NCI-H524 treated with DMSO at 0.1 percent for 48 hours (cell line): ENCODE measurements around the gene STK32A.

ENCODE experiments used
- DNase-seq: peaks from one replicate; lab custom pipeline; 2025; lab: John Stamatoyannopoulos, UW

Gene STK32A

DNA sequence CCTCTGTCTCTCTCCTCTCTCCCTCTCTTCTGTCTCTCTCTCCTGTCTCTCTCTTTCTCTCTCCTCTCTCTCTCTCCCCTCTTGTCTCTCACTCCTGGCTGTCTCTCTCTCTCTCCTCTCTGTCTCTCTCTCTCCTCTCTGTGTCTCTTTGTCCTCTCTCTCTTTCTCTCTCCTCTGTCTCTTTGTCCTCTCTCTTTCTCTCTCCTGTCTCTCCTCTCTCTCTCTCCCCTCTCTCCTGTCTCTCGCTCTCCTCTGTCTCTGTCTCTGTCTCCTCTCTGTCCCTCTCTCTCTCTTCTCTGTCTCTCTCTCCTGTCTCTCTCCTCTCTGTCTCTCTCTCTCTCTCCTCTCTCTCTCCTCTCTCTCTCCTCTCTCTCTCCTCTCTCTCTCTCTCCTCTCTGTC lies 25.0 kb downstream of the STK32A start:
- DNase-seq = no peak

DNA sequence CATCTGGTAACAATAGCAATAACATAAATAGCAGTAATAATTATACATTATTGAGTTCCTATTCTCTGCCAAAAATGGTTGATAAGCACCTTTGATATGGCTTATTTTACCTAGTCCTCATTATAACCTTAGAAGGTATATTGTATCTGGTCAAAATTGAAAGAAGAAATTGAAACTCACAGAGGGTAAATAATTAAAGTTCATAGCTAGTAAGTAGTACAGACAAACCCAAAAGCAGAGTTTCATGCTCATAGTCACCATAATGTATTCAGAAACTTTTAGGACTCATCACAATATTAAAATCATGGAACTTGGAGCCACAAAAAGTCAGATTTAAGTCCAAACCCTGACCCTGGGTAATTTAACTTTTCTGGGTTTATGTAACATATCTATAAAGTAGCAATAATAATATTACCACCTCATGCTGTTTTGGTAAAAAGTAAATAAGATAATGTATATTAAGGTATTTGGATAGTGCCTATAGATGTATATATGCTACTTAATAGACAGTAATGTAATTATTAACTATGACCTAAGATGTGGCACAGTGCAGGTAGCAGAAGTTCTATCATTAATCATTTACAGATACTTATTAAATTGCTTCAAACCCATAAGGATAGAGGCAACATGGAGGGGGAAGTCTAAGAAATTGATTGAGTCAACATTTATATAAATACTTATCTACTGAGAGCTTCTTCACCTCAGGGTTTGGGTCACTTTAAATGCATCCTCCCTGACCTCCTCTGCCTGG lies 32.4 kb downstream of the STK32A start:
- no peak for DNase-seq

DNA sequence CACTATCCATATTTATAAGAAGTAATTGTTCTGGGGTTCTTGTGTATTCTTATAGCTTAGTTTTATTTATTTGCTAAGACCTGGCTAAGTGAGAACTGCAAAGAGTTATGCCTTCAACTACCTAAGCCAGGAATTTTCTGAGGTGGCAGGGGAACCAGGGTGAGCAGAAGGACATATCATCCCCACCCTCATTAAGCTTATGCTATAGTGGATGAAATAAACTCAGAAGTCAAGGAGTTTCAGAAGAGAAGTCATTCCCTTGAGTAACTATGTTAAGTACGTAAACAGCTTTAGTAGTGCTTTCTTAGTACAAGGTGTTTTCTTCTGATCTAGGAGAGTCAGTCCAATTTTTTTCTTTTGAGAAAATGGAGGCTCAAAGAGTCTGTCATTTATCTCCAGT lies 41.7 kb downstream of the STK32A start:
- DNase-seq = no peak

DNA sequence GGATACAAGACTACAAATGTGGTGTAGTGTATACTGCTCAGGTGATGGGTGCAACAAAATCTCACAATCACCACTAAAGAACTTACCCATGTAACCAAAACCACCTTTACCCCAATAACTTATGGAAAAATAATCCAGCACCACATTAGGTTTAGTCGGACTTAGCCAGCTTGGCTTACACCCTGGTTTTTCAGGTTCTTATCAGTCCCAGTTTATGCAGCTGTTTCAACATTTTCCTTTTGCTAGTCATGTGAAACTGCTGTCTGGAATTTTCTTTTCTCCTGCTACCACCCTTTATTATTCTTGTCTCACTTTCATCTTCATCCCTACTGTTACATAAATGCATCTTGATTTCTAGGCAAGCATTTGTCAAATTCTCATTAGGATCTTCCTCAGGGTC lies 51.5 kb downstream of the STK32A start:
- DNase-seq = no peak

DNA sequence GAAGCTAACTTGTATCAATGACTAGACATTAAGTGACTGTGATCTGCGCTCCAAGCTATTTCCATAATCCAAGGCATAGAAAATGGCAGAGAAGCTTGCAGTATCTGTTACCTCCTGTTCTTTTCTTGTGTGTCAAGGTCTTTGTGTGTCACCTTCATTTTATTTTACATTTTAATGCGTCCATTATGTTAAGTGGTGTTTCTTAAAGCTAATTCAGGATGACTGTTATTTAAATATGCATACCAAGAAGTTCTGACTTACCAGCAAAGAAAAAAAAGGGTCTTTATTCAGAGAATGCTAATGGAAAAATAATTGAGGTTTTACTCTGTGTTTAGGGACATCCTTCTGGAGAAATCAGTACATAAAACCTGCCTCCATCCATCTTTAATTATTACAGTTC lies 52.3 kb downstream of the STK32A start:
- no peak for DNase-seq

DNA sequence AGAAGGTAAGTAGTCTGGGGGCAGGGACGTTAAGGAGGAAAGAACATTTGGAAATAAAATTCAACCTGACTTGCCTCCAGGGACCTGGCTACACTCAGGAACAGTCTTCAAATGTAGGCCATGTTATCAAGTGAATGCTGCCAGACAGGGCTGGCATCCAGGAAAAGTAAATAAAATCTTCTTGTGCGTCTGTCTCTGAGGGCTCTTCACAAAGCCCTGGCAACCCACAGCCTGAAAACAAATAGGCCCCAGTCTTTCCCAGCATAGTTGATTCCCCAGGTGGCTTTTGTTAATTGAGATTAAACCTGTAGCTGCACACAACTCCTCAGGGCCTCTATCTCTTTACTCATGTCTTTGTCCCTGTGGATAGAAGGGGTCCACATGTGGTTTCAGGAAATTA lies 55.4 kb downstream of the STK32A start:
- DNase-seq = no peak

DNA sequence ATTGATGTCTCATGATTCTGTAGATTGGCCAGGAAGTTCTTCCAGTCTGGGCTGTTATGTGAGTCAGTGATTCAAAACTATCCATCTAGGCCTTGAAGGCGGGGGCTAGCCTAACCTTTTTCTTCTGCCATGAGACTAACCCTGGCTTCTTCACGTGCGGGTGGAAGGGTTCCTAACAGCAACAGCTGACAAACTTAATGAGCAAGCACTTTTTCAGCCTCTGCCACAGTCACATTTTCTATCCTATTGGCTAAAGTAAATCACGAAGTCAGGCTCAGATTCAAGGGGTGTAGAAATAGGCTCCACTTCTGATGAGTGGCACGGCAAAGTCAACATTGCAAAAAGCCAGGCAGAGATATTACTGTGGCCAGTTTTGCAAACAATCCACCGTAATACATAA lies 68.4 kb downstream of the STK32A start:
- no peak for DNase-seq

DNA sequence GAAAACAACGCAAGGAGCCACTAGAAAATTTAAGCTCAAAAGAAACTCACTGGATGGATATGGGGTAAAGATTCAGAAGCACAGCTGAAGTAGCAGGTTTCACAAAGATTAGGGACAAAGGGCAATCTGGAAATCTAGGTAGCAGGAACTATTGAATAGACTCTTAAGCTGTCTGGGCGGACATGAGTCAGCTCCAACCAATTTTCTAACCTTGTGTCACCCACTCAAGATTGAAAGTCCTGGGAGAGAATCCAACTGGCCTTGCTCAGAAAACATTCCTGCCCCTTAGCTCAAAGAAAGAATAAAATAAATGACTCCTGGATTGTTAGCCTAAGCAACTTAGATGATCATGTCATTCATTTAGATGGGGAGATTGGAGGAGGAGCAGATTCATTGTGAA lies 69.2 kb downstream of the STK32A start:
- no peak for DNase-seq

DNA sequence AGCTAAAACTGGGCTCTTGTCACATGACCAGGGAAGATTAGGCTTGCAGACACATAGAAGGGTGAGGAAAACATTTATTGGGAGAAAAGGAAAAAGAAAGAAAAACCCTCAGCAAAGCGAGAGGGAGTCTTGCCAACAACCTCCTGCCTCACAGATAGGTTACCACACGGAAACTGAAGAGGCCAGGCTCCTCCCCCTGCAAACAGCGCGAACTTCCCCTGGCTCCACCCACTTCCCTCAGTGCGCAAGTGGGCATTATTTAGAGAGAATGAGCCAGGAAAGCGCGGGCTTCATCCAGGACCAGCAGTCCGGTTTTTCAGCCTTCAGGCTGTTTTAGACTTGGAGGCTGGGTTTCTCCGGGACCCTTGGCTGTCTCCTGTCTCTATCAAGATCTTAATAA lies 70.3 kb downstream of the STK32A start:
- no peak for DNase-seq

DNA sequence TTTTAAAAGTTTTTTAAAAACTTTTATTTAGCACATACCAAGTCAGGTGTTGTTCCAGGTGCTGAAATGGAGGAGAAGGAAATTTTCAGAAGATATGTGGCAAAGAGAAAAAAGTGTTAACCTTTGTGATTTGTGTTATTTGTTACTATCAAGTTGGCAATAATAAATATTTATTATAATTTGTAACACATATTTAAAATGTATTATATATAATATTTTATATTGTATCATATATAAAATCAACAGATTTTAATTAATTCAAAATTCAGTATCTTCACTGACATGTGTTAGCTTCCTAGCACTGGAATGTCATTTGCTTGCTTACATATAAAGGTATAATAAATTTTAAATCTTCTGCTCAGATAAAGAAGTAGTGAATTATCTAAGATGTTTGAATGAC lies 71.5 kb downstream of the STK32A start:
- no peak for DNase-seq

DNA sequence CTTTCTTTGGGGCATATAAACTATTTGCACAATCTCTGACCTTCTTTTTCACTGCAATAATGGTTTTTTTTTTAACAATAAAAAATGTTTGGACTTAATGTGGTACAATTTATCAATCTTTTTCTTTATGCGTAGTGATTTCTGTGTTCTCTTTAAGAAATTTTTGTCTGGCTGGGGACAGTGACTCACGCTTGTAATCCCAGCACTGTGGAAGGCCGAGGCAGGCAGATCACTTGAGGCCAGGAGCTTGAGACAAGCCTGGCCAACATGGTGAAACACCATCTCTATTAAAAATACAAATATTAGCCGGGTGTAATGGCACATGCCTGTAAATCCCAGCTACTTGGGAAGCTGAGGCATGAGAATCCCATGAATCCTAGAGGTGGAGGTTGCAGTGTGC lies 72.3 kb downstream of the STK32A start:
- DNase-seq = no peak

DNA sequence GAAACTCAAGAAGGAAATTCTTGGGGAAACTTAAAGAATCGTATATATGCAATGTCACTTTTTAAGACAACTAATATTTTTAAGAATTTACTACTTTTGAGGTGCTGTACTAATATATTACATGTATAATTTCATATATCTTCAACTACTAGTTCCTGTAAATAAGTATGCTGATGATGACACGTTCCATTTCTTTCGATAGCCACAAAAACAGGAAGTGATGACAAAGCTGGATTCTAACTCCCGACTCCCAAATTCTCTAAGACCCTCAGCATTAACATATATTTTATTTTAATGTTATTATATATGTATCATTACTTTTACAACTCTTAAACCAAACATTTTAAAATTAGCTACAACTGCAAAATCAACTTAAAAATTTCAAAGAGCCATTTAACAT lies 74.8 kb downstream of the STK32A start:
- DNase-seq = no peak

DNA sequence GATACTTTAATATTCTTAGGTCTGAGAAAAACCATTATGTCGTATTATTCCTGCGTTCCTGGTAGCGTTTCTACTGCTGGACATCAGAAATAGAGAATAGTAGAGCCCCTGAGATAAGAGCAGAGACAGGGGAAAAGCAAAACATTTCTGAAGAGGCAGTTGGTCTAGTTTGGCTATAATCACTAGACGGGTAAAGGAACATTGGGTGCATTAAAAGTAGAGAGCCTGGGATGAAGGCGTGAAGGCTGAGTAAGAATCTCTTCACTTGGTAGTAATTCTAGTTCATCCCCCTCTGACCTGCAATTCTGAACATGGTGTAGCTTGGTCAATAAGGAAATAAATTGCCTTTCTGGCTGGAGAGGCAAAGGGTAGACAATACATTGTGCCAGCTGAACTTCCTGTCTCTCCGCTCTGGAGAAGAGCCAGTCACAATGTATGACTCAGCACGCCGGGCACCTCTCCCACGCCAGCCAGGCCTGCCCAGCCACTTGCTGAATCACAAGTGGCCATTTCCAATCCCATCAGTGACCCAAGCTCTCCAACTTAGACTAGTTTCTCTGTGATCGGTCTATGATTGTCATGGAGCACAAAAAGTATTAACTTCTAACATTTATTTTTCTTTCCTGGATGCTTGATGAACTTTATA lies 75.4 kb downstream of the STK32A start:
- no peak for DNase-seq

DNA sequence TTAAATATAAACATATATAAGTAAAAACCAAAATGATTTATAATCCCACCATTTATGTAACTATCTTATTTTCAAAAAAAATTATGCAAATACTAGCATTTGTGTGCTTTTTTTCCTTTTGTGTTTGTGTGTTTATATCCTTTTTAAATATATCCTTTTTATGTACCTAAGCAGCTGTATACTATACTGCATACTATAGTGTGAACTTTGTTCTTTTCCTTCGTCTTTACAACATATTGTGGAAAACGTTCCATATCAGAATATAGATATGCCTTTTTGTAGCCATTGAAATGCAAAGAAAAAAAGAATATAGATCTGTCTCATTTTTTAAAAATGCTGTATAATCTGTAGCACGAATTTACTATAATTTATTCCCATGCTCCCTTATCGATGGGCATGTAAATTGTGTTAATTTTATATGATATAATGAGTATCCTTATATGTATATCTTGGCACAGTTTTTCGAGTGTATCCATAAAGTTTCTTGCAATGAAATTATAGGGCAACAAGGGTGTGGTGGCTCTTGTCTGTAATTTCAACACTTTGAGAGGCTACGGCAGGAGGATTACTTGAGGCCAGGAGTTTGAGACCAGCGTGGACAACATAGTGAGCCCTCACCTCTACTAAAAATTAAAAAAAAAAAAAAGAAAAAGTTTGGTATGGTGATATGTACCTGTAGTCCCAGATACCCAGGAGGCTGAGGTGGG lies 83.3 kb downstream of the STK32A start:
- no peak for DNase-seq

DNA sequence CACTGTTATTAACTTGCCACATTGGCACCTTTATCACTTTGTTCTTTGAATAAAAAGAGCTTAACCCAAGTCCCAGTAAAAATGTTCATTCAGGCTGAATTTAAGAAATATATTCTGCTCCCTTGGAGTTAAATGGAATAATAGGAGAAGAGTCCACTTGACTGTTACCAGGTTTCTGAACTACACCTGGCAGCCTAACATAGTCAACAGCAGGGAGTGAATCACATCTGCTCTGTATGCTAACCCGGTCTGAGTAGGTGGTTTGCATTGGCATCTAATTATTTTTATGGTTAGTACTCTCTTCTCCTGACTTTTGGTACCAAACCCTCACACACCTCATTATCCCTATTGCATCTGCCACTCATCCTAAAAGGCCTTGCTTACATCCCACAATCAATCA lies 86.7 kb downstream of the STK32A start:
- peak; percentile 47 for DNase-seq

DNA sequence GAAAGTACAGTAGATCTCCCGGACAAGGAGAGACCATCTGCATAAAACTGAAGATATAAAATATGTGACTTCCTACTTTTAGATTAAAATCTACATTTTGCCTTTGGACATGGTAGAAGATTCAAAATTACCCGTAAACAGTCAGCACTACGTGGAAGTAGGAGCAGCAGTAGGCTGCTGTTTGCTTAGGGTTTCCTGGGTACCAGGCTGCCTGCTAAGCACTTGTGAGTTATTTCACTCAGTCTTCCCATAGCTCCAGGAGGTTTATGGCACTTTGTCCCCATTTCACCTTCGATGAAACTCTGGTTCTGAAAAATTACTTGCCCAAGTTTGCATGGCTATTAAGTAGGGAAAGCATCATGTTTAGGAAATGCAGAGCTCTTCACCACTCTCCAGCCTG lies 92.6 kb downstream of the STK32A start:
- DNase-seq = no peak

DNA sequence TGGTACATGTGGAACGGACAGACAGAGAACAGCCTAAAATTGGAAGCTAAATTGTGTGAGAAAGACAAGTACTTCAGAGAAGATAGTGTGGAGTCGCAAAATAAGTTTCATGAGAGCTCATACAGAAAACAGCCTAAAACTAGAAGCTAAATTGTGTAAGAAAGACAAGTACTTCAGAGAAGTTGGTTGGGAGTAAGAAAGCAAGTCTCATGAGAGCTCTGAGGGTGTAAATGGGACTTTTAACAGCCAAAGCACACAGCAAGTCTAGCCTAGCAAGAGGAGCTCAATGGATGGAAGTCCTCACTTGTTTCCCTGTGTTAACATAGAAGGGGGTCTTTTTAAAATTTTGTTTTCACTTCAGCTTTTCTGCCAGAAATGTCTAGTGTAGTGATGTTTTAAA lies 93.1 kb downstream of the STK32A start:
- no peak for DNase-seq

DNA sequence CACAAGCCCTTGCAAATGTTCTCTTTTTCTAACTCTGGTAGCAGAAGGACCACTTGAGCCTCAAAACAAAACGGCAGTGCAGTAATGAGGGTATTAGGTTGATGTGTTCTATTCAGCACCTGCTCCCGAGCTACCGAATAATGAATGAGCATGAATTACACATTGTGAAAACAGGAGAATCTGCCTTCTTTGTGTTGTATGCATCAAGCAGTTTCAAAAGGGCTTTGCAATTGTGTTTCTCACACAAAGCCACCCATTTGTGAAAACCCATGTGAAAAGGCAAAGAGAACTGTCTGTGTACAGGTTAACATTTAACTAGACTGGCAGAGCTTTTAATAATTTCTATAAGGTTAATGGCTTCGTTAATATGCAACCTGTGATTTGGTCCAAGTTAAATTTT lies 97.8 kb downstream of the STK32A start:
- peak; percentile 76 for DNase-seq

DNA sequence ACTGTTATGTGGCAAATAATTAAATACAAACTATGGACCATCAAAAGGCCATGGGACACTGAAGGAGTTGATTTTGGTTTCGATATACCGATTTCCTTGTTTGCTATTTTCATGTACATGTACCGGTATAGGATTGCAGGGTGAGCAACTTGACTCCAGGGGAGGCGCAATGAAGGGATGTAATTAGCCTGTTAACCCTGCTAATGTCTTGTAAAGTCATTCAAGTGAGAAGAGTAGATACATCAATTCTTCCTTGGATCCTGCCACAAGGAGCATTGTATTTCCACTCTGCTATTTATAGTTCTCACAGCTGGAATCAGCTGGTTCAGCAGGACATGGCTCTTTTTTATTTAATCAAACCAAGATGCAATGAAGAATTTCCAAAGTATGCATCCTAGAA lies 102.0 kb downstream of the STK32A start:
- DNase-seq = no peak

DNA sequence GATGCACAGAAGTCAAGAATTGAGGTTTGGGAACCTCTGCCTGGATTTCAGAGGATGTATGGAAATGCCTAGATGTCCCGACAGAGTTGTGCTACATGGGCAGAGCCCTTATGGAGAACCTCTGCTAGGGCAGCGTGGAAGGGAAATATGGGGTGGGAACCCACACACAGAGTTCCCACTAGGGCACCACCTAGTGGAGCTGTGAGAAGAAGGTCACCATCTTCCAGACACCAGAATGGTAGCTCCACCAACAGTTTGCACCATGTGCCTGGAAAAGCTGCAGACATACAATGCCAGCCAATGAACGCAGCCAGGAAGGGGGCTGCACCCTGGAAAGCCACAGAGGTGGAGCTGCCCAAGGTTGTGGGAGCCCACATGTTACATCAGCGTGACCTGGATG lies 104.5 kb downstream of the STK32A start:
- DNase-seq = no peak

DNA sequence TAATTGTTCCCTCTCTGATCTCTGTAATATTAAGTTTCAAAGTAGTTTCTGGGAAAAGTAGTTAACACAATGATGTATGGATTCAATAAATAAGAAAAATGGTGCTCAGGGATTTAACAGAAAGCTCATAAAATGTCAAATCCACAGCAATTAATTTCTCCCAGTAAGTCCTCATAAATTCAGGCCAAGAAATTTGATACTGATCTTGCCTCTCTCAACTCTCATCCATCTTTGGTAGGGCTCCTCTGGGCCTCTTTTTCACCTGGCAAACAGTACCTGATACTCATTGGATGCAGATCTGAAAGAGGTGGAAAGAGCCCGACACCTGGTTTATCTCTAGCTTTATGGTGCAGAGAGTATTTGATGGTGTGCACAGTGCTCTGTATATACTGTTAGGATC lies 106.1 kb downstream of the STK32A start:
- no peak for DNase-seq

DNA sequence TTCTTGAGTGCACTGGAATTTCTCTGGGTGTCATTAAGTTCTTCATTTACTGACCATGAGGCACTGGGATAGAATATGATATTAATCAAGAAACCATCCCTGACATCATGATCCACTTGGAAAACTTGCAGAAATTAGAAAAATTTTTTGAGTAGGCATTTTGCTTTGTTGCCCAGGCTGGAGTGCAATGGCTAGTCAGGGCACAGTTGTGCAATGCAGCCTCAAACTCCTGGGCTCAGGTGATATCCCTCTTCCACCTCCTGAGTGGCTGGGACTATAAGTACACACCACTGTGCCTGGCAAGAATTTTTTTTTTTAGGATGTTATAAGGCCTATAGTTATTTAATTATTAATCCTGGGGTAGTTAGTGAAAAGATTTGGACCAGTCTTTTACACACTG lies 106.5 kb downstream of the STK32A start:
- no peak for DNase-seq

DNA sequence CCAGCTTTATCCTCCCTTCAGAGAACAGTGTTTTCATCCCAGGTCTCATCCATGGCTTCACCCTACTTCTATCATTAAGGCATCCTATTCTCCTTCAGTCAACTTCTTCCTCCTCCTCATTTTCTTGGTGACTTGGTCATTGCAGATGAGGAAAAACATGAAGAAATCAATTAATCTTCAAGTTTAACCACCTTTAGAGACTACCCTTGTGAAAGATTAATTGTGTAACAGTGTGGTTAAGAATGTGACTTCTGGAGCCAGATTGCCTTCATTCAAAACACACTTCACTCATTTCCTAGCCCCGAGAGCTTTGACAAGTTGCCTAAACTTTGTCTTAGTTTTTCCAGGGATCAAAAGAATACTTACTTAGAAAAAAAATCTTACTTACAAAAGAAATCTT lies 110.0 kb downstream of the STK32A start:
- no peak for DNase-seq
